HG02938 (cell line): ENCODE data around the gene AKR1D1.
"Not testable (repeated sequence)": the region's sequence is repeated elsewhere in the genome, so short reads cannot be mapped to it uniquely, and the experiment has no call there.

ENCODE experiments used
- ATAC-seq: cut with Tn5 transposase; IDR thresholded peaks from one replicate; pipeline ENCODE4 v1.9.1; 2021; ENCODE audit warnings: mild to moderate bottlenecking, moderate library complexity; ENCODE audit not compliant: unreplicated experiment

The AKR1D1 gene, protein sequence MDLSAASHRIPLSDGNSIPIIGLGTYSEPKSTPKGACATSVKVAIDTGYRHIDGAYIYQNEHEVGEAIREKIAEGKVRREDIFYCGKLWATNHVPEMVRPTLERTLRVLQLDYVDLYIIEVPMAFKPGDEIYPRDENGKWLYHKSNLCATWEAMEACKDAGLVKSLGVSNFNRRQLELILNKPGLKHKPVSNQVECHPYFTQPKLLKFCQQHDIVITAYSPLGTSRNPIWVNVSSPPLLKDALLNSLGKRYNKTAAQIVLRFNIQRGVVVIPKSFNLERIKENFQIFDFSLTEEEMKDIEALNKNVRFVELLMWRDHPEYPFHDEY

DNA sequence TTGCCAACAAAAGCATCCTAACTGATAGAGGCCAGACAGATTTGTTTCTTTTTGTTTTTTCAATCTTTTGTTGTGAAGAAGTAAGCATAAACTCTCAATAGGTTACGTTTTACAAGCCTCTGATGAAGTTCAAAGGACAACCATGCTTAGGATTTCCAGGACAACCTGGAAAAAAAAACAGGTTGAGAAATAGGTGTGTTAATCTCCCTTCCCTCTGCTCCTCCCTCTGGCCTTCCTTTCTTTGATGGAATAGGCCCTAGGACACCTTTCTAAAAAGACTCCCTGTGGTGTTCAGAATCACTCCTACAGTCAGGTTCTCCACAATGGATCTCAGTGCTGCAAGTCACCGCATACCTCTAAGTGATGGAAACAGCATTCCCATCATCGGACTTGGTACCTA, at the start of gene AKR1D1:
TSS of gene AKR1D1 (plus strand) at position 264 of the 400 bp plus-strand sequence. CDS start at position 324, 60 bp downstream.
- no peak for ATAC-seq

DNA sequence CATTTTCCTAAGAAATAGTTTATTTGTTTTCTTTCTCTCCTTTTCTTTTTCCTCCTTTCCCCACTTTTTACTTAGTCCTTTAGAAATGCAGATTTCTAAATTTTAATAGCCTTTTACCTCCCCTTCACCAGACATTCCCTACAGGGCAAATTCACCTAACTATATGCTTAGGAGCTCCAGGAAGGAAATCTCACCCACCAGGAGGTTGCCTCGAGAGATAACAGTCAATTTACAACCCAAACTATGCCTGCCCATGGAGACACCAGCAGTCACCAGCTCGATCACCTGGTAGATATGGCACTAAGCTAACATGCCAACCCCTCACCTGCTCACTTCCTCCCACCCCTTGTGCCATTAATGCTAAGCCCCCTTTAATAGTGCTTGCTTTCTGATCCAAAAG, 49.2 kb upstream of the AKR1D1 start:
- ATAC-seq: no peak

DNA sequence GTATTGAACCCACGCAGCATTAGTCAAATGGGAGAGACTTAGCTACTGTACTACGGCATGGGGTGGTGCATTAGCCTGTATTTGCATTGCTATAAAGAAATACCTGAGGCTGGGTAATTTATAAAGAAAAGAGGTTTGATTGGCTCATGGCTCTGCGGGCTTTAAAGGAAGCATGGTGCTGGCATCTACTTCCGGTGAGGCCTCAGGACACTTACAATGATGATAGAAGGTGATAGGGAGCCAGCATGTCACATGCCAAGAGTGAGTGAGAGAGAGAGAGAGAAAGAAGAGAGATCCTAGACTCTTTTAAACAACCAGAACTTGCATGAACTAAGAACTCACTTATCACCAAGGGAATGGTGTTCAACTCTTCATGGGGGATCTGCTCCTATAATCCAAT, 47.1 kb upstream of the AKR1D1 start:
- ATAC-seq: no peak

DNA sequence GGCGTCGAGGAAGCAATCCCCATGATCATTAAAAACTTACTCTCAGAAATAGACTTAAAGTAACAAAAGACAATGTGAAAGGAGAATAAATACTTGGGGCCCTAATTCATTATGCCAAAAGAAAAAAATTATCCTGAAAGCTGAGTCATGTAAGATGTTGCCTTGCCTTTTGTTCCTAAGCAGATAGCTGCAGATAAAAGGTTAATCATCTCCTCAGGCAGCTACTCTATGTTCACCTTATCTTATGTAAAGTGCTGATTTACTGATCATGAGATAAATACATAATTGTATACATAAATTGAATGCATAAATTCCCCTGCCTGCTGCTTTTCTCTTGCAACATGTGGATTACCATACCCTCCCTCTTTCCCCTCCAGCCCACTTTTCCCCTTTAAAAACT, 46.3 kb upstream of the AKR1D1 start:
- no peak for ATAC-seq

DNA sequence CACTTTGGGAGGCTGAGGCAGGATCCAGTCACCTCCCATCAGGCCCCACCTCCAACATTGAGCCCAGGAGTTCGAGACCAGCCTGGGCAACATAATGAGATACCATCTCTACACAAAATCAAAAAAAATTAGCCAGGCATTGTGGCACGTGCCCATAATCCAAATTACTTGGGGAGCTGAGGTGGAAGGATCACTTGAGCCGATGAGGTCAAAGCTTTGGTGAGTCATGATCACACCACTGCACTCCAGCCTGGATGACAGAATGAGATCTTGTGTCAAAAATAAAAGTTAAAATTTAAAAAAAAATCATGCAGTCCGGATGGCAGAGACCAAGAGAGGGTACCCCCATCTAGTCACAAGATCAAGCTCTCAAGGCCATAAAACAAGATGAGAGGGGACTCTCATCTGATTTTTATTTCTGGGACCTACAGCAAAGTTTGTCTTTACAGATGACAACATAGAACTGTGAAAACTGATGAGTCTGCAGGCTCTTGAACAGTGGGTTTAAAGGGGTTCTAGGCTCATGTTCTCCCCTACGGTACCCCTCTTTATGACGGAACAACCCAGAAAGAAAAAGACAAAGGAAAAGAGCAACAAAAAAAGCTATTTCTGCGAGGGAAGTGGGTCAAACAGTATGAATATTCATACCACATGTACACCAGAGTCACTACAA, 45.4 kb upstream of the AKR1D1 start:
- no peak for ATAC-seq

DNA sequence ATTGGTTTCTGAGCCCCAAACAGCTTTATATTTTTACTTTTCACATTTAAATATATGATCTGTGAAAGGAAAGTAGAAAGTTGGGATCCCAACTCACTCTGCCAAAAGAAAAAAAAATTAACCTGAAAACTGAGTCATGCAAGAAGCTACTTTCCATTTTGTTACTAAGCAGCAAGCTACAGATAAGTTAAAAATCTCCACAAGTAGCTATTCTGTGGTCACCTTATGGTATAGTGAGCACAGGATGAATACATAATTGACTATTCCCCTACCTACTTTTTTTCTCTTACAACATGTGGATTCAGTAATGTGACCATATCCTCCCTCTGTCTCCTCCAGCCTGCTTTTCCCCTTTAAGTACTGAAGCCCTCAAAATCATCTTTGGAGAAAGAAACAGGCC, 44.1 kb upstream of the AKR1D1 start:
- ATAC-seq: peak; percentile 84

DNA sequence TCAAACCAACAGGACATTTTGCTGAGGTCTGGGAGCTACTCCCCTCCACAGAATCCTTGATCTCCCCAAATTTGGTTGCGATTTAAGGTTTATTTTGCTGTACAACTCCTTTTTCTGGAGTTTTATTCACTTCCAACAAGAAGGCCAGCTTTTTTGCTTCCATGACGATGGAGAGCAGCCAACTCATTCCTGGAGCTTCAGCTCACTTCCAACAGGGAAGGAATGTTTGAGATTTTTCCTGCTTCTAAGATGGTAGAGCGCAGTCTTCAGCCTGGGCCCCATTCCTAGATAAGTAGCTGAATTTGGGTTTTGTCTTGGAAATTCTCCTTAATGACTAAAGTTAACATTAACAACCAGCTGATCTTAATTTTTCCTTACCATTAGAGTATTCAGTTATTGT, 43.5 kb upstream of the AKR1D1 start:
- ATAC-seq: no peak

DNA sequence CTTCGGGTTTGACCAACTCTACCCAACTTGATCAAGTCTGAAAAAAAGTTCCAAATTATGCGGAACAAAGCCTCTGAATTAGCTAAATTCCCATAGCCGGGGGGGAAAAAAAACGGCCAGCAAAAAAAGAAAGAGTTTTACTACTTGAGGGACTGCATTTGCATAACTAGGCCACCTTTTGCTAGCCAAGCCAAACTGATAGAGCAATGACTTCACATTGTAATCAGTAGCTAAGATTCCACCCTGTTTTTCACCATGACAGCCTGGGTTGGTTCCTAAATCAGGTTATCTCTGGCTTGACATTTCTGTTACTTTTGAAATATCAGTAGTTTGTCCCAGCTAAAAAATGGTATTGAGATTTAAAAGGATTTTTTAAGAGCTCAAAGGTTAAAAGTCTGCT, 43.0 kb upstream of the AKR1D1 start:
- ATAC-seq: no peak

DNA sequence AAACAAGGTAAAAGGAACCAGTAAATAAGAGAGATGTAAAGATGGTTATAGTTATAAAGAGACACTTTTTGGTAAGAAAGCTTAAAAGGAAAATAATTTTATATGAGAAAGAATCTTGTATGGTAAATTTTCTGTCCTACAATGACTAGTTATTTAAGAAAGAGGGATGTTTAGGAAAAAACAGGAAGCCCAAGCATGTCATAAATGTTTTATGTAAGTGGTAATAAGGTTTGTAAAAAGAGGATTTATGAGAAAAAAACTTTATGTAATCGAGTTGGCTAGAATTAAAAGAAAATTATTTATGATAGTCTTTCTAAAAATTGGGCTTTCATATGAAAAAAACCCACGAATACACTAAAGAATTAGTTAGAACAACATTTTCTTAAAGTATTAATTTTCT, 40.1 kb upstream of the AKR1D1 start:
- ATAC-seq: no peak

DNA sequence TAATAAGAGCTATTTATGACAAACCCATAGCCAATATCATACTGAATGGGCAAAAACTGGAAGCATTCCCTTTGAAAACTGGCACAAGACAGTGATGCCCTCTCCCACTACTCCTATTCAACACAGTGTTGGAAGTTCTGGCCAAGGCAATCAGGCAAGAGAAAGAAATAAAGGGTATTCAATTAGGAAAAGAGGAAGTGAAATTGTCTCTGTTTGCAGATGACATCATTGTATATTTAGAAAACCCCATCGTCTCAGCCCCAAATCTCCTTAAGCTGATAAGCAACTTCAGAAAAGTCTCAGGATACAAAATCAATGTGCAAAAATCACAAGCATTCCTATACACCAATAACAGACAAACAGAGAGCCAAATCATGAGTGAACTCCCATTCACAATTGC, 36.2 kb upstream of the AKR1D1 start:
- ATAC-seq: not testable (repeated sequence)

DNA sequence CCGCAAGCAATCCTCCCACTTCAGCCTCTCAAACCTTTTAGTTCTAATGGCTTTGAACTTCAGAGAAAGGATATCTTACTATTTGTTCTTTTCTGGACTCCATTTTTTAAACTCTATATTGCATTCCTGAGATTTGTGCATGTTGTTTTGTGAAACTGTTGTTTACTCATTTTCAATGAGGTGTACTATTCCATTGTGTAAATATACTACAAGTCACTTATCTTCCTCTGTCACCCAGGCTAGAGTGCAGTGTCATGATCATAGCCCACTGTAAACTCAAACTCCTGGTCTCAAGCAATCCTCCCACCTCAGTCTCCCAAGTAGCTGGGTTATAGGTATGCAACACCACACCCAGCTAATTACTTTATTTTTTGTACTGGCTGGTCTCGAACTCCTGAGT, 31.4 kb upstream of the AKR1D1 start:
- no peak for ATAC-seq

DNA sequence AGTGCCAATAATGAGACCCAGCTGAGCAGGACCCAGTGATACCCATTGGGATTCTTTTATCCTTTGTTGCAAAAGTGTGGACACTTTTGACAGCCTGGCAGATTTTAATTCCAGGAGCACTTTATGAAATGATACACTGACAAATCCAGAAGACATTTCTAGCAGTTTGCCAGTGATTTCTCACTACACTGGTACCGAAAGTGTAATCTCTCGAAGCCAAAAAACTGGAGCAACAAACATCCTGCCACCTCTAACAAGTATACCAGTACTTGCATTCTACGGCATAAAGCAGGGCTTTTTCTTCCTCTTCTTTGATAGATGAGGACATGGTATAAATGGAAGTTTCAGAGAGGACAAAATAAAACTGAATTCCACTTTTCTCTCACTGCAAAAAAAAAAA, 28.4 kb upstream of the AKR1D1 start:
- ATAC-seq: no peak

DNA sequence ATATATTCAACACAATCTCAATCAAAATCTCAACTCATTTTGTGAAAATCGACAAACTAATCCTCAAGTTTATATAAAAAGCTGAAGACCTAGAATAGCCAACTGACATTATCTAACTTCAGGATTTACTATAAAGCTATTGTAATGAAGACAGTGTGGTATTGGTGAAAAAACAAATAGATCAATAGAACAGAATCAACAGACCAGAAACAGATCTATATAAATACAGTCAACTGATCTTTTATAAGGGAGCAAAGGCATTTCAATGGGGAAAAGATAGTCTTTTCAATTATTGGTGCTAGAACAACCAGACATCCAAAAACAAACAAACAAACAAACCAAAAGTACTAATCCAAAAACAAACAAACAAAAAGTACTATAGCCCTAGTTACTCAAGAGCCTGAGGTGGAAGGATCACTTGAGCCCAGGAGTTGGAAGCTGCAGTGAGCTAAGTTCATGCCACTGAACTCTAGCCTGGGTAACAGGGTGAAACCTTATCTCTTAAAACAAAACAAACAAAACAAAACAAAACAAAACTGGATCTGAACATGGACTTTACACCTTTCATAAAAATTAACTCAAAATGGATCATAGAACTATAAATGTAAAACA, 26.6 kb upstream of the AKR1D1 start:
- no peak for ATAC-seq

DNA sequence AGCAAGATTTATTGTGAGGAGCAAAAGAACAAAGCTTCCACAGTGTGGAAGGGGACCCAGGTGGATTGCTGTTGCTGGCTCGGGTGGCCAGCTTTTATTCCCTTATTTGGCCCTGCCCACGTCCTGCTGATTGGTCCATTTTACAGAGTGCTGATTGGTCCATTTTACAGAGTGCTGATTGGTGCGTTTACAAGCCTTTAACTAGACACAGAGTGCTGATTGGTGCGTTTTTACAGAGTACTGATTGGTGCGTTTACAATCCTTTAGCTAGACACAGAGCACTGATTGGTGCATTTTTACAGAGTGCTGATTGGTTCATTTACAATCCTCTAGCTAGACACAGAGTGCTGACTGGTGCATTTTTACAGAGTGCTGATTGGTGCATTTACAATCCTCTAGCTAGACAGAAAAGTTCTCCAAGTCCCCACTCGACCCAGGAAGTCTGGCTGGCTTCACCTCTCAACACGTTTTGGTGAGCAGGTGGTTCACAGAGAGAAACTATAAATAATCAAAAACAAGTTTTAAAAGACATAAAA, 24.5 kb upstream of the AKR1D1 start:
- ATAC-seq: not testable (repeated sequence)

DNA sequence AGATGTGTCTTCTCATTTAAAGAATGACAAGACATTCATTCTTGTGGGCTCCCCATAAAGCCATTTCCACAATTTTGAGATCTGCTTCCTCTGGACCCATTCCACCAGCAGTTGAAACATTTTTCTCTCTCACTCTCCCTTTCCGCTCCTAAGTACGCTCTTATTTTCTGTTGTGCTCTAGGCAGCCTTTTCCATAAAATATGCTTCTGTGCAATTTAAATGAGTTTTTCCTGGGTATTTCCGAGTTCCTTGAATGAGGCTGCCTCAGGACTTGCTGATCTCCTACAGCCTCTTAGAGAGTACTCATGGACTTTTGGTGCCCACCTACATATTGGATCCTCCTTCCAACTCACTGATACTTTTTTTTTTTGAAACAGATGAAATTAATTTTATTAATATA, 23.6 kb upstream of the AKR1D1 start:
- ATAC-seq: no peak

DNA sequence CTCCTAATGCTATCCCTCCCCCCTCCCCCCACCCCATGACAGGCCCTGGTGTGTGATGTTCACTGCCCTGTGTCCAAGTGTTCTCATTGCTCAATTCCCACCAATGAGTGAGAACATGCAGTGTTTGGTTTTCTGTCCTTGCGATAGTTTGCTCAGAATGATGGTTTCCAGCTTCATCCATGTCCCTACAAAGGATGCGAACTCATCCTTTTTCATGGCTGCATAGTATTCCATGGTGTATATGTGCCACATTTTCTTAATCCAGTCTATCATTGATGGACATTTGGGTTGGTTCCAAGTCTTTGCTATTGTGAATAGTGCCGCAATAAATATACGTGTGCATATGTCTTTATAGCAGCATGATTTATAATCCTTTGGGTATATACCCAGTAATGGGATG, 20.6 kb upstream of the AKR1D1 start:
- not testable (repeated sequence) for ATAC-seq

DNA sequence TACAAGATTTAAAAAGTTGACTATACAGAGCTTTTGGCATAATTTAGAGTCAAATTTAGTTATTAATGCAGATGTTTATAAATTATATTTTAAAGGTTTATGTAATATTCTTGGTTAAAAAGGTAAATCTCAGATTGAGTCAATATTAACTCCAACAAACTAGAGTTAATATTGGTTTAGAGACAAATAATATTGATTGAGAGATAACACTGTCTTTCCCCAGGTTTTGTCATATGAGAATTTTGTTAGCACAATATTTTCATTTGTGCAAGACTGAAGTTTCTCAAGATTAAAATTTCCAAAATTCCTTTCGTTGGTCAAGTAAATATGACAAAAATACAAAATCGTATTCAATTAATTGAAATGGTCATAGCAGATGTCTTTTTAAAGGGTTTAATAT, 12.9 kb upstream of the AKR1D1 start:
- ATAC-seq: no peak

DNA sequence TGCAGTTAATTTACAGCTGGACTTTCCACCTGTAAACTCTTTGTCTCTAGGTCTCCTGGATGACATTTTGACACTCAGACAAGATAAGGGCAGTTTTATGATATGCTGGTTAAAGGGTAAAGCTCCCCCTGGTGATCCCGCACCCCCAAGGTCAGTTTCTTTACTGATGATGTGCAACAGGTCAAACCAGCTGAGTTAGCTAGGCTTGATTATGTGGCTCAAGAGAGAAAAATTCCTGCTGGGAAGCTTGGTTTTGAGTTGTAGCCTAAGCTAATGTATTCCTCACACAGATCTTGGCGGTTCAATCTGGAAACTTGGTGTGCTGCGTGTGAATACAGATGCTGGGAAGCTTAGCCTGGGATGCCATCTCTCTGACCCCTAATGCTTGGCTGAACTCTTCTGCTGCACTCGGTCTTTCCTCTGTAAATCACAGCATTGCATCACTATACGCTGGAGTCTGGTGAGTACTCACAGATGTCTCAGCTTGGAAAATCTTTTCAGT, 11.4 kb upstream of the AKR1D1 start:
- no peak for ATAC-seq

DNA sequence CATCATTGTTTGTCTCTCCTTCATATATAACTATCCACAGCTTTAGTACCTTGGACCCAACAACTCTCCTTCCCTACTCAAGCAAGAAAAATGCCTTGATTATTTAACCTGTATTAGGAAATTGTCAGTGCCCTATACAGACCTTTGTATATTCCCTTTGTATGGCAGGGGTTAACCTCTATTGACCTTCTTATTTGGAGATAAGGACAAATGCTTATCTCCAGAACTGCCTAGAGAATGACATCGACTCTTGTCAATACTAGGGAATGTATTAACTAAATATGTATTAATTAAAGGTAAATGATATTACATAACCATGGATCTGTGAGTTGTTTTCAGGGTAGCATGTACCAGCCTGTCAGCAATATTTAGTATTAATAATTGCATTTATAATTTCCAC, 10.4 kb upstream of the AKR1D1 start:
- no peak for ATAC-seq

DNA sequence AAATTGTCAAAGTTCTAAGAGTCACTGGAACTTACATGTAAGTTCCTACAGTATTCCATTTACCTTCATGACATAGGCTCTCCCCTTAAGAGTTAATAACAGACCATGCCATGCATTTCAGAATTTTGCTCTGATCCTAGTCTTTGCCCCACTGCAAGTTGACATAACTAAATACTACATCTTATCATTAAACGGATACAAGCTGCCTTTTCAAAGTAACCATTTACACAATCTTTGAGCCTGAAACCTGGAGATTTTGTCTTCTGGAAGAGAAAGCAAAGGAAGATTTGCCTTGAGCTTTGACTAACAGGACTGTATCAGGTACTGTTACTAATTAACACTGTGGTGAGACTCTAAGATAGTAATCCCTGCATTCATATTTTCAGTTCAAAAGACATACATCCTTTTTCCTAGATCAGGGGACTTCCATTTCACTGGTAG, 9.3 kb upstream of the AKR1D1 start:
- peak; percentile 80 for ATAC-seq

DNA sequence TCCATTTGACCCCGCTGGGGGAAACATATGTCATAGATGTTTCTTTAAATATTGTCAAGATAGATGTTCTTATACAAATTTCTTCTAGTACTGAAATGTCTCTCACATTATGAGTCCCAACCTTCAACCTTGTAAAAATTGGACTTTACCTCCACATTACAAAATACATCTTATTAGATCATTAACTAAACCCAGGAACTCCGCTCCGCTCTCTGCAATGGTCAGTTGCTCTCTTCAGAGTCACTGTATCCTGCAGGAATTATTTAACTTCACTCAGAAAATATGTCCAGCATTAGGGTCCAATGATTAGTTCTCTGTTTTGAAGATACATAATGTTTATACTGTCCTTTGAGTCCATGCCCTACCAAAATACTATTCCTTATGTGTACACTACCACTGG, 8.5 kb upstream of the AKR1D1 start:
- no peak for ATAC-seq

DNA sequence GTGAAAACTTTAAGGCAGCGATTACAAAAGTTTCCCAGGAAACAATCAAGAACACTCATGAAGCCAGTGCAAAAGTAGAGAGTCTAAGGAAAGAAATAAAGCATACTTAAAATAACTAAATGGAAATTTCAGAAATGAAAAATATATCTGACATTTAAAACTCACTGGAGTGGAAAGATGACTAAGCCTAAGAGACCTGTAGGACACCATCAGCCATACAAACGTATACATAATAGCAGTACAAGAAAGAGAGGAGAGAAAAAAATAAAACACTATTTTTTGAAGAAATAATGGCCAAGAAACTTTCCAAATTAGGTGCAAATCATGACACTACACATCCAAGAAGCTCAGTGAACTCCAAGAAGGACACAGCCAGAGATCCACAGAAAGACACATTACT, 5.4 kb upstream of the AKR1D1 start:
- no peak for ATAC-seq
